ENCODE results near the gene WWOX.

DNA sequence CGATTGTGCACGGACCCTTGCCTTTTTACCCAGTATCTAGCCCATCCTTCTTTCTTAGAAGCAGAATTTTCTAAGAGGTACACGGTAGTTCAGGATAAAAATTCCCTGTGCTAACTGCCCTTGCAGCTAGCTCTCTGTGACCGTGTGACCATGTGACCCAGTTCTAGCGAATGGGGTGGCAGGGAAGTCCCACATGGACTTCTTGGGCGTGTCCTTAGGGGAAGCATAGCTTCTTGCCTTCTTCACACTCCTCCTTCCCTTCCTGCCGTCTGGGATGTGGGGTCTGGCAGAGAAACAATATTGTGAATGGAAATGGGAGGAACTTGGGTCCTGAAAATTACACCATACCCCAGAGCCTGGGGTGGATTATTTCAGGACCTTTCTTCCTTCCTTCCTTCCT, 830.4 kb downstream of the WWOX start:
- TF ChIP-seq EZH2 (IDR thresholded peaks at IDR 0.05; ENCODE audit: borderline replicate concordance, low read depth, low read length, severe bottlenecking), result no peak
- TF ChIP-seq, protein P1, sequence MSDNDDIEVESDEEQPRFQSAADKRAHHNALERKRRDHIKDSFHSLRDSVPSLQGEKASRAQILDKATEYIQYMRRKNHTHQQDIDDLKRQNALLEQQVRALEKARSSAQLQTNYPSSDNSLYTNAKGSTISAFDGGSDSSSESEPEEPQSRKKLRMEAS (IDR thresholded peaks at IDR 0.05; ENCODE audit: insufficient read depth, insufficient read length), result no peak
- TF ChIP-seq, protein P2, sequence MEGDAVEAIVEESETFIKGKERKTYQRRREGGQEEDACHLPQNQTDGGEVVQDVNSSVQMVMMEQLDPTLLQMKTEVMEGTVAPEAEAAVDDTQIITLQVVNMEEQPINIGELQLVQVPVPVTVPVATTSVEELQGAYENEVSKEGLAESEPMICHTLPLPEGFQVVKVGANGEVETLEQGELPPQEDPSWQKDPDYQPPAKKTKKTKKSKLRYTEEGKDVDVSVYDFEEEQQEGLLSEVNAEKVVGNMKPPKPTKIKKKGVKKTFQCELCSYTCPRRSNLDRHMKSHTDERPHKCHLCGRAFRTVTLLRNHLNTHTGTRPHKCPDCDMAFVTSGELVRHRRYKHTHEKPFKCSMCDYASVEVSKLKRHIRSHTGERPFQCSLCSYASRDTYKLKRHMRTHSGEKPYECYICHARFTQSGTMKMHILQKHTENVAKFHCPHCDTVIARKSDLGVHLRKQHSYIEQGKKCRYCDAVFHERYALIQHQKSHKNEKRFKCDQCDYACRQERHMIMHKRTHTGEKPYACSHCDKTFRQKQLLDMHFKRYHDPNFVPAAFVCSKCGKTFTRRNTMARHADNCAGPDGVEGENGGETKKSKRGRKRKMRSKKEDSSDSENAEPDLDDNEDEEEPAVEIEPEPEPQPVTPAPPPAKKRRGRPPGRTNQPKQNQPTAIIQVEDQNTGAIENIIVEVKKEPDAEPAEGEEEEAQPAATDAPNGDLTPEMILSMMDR (IDR thresholded peaks at IDR 0.05; ENCODE audit: extremely low read depth in 1 of 2, insufficient read depth in 1 of 2, low read depth in 1 of 2, low read length in 2 of 2), result no peak
- no peak for TF ChIP-seq POLR2A (IDR thresholded peaks at IDR 0.05; ENCODE audit: low read depth, low read length)
- TF ChIP-seq POLR2AphosphoS5 (IDR thresholded peaks at IDR 0.05; ENCODE audit: insufficient read depth, low read depth, low read length), result no peak
- TF ChIP-seq JUN (IDR thresholded peaks at IDR 0.05; ENCODE audit: borderline replicate concordance, insufficient read depth, insufficient read length, low read depth), result no peak
- no peak for TF ChIP-seq FOS (IDR thresholded peaks at IDR 0.05; ENCODE audit: borderline replicate concordance, insufficient read depth, low read length)
